Renal cortical epithelial cell (primary cell): Measurements from ENCODE around the gene SLC39A11. TPM values are rescaled to one million over a fixed set of nuclear protein-coding genes. Genes with fewer than 3 reads are reported as not detected.

Source experiments
- DNase-seq: peaks from one replicate; pipeline ENCODE4 v3.0.0-alpha.2; 2011; ENCODE audit warnings: low read depth
- total RNA-seq: library from RNA; depleted of rRNA; stranded (reverse); fragments of >200 nt; gene quantifications from 2 replicates; pipeline ENCODE4 v1.2.3, GENCODE V29; 2014

The SLC39A11 gene
- total RNA-seq, 1 donor from 2014 or later = 24.2 TPM

DNA sequence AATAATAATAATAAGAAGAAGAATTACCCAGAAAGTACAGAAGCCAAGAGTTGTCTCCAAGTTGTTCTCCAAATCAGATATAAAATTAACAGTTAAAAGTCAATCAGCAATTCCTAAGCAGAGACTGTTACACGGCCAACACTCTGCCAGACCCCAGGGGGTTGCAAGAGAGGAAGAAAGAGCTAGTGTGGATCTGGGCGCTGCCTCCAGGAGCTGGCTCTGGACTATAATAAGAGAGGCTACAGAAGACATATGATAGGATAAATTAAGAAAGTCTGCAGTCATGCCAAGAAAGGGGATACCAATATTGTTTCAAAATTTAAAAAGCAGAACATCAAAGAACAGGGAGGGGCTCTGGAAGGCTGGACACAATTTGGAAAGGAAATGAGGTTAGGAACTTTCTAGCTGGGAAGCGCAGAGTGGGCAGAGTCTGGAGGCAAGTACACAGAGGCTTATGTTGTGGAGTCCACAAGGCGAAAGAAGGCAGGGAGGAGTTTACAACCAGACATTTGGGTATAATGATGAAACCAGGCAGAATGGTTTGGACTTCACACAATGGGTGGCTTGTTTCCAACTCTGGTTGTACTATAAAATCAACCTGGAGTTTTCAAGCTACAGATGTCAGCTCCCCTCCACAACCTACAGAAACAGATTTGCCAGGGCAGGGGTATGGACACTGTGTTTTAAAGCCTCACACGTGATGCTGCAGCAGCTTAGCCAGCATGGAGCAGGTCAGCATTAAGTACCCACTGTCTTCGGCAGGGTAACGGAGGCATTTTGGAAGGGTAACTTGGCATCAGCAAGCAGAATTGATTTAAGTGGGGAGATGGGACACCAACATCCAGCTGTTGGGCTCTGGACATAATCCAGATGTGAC lies 49.4 kb downstream of the SLC39A11 start:
- DNase-seq = peak; percentile 6

DNA sequence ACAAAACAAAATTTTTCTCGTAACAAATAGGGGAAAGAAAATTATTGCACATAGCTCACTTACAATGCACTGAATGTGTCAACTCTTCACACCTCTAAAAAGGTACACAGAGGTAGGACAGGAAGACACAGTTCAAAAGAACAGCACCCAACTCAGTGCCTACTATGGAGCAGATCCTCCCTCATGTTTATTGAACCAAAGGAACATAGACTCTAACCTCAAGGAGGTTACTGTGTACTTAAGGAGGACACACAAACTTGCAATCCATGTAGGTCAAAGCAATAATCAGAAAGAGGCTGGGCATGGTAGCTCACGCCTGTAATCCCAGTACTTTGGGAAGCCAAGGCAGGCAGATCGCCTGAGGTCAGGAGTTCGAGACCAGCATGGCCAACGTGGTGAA lies 50.3 kb downstream of the SLC39A11 start:
- no peak for DNase-seq

GRCh38 chr17:73039282-73039681 lies 53.2 kb downstream of the SLC39A11 start:
- no peak for DNase-seq

DNA sequence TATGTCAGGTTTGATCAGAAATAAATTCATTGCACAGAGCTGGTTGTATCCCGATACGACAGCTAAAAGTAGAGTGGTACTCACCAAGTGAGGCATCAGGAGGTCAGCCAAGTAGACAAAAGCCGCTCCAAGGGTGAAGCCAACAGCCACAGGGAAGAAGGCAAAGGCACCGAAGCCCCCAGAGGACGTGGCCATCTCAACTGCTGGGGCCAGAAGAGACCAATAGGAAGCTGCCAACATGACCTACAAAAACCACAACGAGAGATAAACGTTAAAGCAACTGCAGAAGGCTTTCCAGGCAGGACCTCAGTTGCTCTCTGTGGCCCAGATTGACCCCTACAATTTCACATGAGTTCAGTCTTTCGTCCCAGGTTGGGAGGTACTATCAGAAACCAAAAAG lies 61.0 kb downstream of the SLC39A11 start:
- no peak for DNase-seq

DNA sequence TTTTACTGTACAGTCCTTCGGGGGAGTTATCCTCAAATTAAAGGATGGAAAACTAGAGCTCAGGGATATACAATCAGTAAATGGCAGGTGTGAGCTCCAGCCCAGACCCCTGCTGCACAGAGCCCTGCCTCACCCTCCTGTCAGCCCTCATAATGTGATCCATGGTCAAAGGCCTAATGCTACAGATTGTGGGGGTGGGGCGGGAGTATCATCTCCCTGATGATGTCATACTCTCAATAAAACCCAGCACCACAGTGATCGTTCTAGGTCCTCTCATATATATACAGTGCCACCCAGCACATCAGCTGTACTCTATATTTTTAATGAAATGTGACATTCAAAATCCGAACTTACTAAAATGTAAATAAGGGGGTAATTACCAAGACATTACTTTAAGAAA lies 61.5 kb downstream of the SLC39A11 start:
- DNase-seq = no peak

DNA sequence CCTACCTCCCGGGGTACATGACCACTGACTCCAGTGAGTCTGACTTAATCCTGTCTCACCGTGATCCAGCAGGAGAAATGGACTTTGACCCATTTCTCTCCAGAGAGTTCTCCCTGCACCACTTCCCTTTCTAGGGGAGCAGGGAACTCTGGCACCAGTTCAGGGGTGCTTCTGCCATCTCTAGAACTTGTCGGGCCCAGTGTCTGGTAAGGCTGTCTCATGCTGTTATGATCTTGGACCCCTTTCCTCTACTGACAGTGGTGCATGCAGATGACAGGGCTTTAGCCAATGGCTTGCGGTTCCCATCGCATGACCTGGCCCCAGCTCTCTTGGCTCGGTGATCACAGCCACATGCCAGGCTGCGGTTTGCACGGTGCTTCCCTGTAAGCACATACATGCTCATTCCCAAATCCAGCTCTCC lies 62.0 kb downstream of the SLC39A11 start:
- peak; percentile 76 for DNase-seq

DNA sequence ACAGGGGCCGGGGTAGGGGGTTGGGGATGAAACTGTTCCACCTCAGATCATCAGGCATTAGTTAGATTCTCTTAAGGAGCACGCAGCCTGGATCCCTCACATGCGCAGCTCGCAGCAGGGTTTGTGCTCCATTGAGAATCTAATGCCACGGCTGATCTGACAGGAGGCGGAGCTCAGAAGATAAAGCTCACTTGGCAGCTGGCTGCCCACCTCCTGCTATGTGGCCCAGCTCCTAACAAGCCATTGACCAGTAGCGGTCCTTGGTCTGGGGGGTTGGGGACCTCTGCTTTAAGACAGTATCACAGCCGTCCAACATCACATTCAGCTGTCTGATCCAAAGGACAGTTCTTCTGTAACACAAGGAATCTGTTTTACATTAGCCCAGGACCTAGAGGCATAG lies 62.5 kb downstream of the SLC39A11 start:
- no peak for DNase-seq

DNA sequence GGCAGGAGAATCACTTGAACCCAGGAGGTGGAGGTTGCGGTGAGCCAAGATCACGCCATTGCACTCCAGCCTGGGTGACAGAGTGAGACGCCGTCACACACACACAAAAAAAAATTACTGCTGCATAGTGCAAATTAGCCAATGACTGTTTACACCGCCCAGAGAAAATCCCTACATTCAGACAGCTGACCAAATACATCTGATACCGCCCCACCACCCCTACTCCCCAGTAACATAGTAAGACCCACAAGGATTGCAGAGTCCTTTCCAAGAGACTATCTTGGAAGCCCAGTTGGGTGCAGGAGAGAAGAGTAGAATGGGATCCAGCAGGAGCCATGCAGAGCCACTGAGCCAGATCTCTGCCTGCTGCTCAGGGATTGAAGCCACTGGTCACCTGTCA lies 63.5 kb downstream of the SLC39A11 start:
- DNase-seq = no peak

DNA sequence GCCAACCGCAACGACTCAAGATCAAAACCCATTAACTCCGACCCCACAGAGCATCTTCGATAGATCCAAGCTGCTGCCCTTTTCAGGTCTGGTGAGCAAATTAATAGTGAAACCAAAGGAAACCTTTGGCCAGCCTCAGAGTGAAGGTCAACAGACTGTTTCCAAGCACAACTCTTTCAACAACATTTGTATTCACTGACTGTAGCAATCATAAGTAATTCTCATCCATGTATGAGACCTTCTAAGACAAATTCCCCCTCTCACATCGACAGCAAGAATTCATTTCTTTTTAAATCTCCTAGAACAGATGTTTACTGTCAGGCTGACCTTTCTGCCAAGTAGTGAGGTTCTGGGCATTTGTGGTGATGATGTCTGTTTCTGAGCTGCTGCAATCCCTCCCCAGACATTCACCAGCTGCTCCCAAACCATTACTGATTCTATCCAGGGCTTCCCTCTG lies 64.2 kb downstream of the SLC39A11 start:
- peak; percentile 70 for DNase-seq

GRCh38 chr17:73027130-73027741 lies 65.3 kb downstream of the SLC39A11 start:
- DNase-seq = peak; percentile 32

GRCh38 chr17:73025041-73025560 lies 67.4 kb downstream of the SLC39A11 start:
- DNase-seq = no peak

DNA sequence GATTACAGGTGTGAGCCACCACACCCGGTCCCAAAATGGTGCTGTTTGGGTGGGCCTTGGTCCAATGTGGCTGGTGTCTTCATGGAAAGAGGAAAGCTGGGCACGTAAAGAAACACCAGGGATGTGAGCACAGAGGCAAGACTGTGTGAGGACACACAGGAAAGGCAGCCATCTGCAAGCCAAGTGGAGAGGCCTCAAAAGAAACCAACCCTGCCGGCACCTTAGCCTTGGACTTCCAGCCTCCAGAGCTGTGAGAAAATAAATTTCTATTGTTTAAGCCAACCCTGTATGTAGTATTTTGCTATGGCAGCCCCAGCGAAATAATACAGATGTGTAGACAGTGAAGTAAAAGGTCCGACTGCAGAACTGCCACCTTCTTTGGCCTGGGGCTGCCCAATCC lies 68.7 kb downstream of the SLC39A11 start:
- DNase-seq = no peak

GRCh38 chr17:73022694-73023093 lies 69.8 kb downstream of the SLC39A11 start:
- no peak for DNase-seq

DNA sequence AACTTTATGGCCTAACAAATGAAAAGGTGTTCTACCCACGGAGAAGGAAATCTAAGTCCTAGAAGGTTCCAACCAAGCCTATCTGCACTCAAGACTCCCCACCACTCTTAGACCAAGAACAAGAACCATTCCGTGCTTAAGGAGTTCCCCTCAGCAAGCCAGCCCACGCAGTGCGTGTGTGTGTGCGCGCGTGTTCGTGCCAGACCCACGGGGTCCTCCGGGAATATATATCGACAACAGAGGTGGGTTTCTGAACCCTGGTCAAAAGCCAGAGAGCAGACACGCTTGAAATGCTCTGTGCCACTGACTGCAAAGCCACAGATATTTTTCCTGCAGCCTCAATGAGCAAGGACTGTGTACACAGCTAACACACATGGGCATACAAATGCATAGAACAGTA lies 70.7 kb downstream of the SLC39A11 start:
- DNase-seq = no peak

GRCh38 chr17:73020110-73020509 lies 72.4 kb downstream of the SLC39A11 start:
- DNase-seq = no peak

DNA sequence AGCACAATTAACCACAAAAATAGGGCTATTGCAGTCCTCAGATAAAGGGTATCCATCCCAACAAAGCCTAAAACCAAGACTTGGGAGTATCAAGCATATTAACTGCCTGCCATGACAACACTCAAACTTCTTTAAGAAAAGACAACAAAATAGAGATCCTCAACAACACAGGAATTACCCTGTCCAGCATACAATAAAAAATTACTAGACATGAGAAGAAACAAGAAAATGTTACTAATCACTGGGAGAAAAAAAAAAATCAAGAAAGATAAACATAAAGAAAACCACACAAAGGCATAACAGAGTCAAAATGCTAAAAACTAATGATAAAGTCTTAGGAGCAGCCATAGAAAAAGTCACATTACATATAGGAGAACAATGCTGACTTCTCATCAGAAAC lies 73.9 kb downstream of the SLC39A11 start:
- no peak for DNase-seq

- DNase-seq = no peak
These were observed 74.8 kb downstream of the SLC39A11 start for GRCh38 chr17:73017658-73018057.

GRCh38 chr17:73015722-73016276 lies 76.7 kb downstream of the SLC39A11 start:
- no peak for DNase-seq

DNA sequence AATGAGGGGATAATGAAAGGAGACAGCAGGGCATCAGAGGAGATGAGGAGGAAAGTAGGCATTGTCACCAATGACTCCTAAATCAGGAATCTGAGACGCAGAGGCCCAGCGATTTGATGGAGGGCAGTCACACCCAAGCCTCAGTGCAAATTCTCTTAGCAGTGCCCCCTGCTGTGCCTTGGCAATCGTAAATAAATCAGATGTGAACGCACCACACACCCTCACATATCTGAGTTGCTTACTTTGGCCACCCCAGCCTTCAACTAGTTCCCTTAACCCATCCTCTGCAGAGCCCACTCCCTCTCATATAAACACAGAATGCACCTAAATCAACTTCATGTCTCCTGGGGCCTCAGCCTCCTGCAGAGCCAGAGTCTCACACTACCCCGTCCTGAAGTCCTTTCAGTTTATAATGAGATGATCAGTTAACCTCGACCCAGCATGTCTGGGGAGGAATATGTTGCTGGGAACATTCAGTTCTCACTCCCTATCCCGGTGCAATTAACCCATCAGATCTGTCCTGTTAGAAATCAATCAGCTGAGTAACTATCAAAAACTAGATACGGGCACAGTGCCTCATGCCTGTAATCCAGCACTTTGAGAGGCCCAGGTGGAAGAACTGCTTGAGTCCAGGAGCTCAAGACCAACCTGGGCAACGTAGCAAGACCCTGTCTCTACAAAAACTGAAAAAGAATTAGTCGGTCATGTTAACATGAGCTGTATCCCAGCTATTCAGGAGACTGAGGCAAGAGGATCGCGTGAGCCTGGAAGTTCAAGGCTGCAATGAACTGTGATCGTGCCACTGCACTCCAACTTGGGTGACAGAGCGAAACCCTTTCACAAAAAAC lies 78.4 kb downstream of the SLC39A11 start:
- DNase-seq = no peak

DNA sequence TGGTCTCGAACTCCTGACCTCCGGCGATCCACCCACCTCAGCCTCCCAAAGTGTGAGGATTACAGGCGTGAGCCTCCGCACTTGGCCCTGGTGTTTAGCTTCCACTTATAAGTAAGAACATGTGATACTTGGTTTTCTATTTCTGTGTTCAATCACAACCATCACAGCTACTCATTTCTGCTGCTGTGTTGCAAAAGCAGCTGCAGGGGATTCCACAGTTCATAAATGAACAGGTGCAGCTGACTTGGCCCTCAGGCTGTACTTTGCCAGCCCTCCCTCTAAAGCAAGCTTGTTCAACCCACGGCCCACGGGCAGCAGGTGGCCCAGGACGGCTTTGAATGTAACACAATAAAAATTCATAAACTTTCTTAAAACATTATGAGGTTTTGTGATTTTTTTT lies 79.2 kb downstream of the SLC39A11 start:
- no peak for DNase-seq

DNA sequence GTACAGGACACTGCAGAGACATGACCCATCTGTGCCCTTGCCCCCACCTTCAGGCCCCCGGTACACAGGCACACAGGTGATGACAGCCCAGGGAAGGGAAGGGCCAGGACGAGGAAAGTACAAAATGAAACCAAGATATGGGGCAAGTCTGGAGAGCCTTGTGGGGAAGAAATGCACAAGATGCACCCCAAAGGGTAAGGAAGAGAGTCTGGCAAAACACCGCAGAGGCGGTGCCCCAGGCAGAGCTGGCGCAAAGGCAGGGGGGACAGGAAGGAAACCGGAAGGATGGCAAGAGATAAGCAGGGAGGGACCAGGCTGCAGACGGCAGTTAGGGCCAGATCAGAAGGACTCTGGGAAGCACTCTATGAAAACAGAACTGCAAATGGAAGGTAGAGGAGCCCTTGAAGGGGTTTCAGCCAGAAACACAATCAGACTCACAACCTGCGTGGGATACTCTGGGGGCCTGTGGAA lies 81.4 kb downstream of the SLC39A11 start:
- no peak for DNase-seq

GRCh38 chr17:73010414-73010813 lies 82.1 kb downstream of the SLC39A11 start:
- DNase-seq = no peak
